ENCODE data around the gene COL4A3.

GRCh38 chr2:227194219-227194618 lies 29.8 kb downstream of the COL4A3 start:
- no peak for TF ChIP-seq POLR2AphosphoS5 (IDR thresholded peaks at IDR 0.05; ENCODE audit: low read depth, low read length)
- TF ChIP-seq POLR2A (IDR thresholded peaks at IDR 0.05; ENCODE audit: low read depth, low read length) = no peak
